Right atrium auricular region (tissue), 2 donors: ENCODE results near the gene NACA2. TPM values are rescaled to one million over a fixed set of nuclear protein-coding genes. Genes with fewer than 3 reads are reported as not detected.
"Not testable (repeated sequence)": the region's sequence is repeated elsewhere in the genome, so short reads cannot be mapped to it uniquely, and the experiment has no call there.

Experiments used
- DNase-seq: peaks from one replicate; pipeline ENCODE4 v3.0.0-alpha.2; 2019; ENCODE audit warnings: low spot score
- H3K27ac ChIP-seq, 2 donors: fragments of 200-600 bp; sonication (generic); 1 replicate in 1 of 2; 2 replicates in 1 of 2; pipeline ENCODE4 v1.5.1; 2016 to 2019
- H3K27me3 ChIP-seq, 2 donors: fragments of 200-600 bp; sonication (generic); one replicate each; pipeline versions ENCODE4 v1.5.1 to v1.6.0; 2017 to 2019
- H3K36me3 ChIP-seq: fragments of 200-600 bp; sonication (generic); one replicate; pipeline ENCODE4 v1.5.1; 2016
- H3K4me1 ChIP-seq, 2 donors: fragments of 200-600 bp; sonication (generic); one replicate each; pipeline versions ENCODE4 v1.5.1 to v1.6.0; 2017 to 2019
- H3K4me3 ChIP-seq, 2 donors: fragments of 200-600 bp; sonication (generic); 1 replicate in 1 of 2; 2 replicates in 1 of 2; pipeline ENCODE4 v1.5.1; 2017 to 2019; ENCODE audit warnings: mild to moderate bottlenecking in 1 of 2, moderate library complexity in 1 of 2
- H3K9me3 ChIP-seq, 2 donors: fragments of 200-600 bp; sonication (generic); one replicate each; pipeline ENCODE4 v1.5.1; 2019
- CTCF ChIP-seq, 2 donors: fragments of 200-600 bp; sonication (generic); IDR thresholded peaks; one replicate each; pipeline ENCODE4 v1.5.1; 2019; ENCODE audit warnings: antibody characterized with exemption in 2 of 2
- total RNA-seq, 2 donors: library from RNA; depleted of rRNA; stranded (reverse); fragments of >200 nt; gene quantifications; one replicate each; pipeline ENCODE4 v1.1.0, GENCODE V29; 2016

NACA2 gene
- total RNA-seq, 2 donors from 2014 or later: not detected

- H3K36me3 ChIP-seq: no peaks in the 10 kb centered on the region
- no peak overlapping the region for H3K4me3 ChIP-seq
- no peaks in the 10 kb centered on the region for H3K4me1 ChIP-seq
- peaks cover 0 to 16% of the 10 kb centered on the region in 2 donors for H3K9me3 ChIP-seq
- no peak for DNase-seq
- TF ChIP-seq CTCF (IDR thresholded peaks at IDR 0.05): no peak
- H3K27me3 ChIP-seq: no peaks in the 10 kb centered on the region
- no peak overlapping the region for H3K27ac ChIP-seq
Measured at GRCh38 chr17:61570118-61570517, 20.9 kb downstream of the NACA2 start.

- not testable (repeated sequence) for H3K4me3 ChIP-seq, H3K4me1 ChIP-seq, H3K27ac ChIP-seq, DNase-seq, H3K27me3 ChIP-seq, H3K36me3 ChIP-seq
- H3K9me3 ChIP-seq: peaks cover 0 to 16% of the 10 kb centered on the region in 2 donors
Measured at GRCh38 chr17:61569525-61569924, 21.5 kb downstream of the NACA2 start.

GRCh38 chr17:61568219-61569072, 22.6 kb downstream of the NACA2 start:
- Histone ChIP-seq H3K4me3 (no peak overlapping the region), H3K27me3 (no peaks in the 10 kb centered on the region), H3K27ac (no peak overlapping the region), H3K36me3 (no peaks in the 10 kb centered on the region), H3K9me3 (peaks cover 0 to 16% of the 10 kb centered on the region in 2 donors), H3K4me1 (no peaks in the 10 kb centered on the region)
- no peak for DNase-seq
- no peak for TF ChIP-seq CTCF (IDR thresholded peaks at IDR 0.05)

- H3K36me3 ChIP-seq: no peaks in the 10 kb centered on the region
- no peak overlapping the region for H3K4me3 ChIP-seq
- peaks cover 0 to 16% of the 10 kb centered on the region in 2 donors for H3K9me3 ChIP-seq
- TF ChIP-seq CTCF (IDR thresholded peaks at IDR 0.05): no peak
- H3K27me3 ChIP-seq: no peaks in the 10 kb centered on the region
- no peaks in the 10 kb centered on the region for H3K4me1 ChIP-seq
- no peak overlapping the region for H3K27ac ChIP-seq
- no peak for DNase-seq
Measured at GRCh38 chr17:61567045-61567802, 23.8 kb downstream of the NACA2 start.

GRCh38 chr17:61566448-61566847, 24.6 kb downstream of the NACA2 start:
- not testable (repeated sequence) for H3K27me3 ChIP-seq, DNase-seq, H3K4me3 ChIP-seq, H3K27ac ChIP-seq, H3K36me3 ChIP-seq, H3K4me1 ChIP-seq
- peaks cover 0 to 16% of the 10 kb centered on the region in 2 donors for H3K9me3 ChIP-seq

GRCh38 chr17:61565850-61566249, 25.2 kb downstream of the NACA2 start:
- peaks cover 0 to 11% of the 10 kb centered on the region in 2 donors for H3K9me3 ChIP-seq
- H3K27ac ChIP-seq, DNase-seq, H3K36me3 ChIP-seq, H3K4me1 ChIP-seq, H3K27me3 ChIP-seq, H3K4me3 ChIP-seq: not testable (repeated sequence)

GRCh38 chr17:61565213-61565612, 25.8 kb downstream of the NACA2 start:
- TF ChIP-seq CTCF (IDR thresholded peaks at IDR 0.05): no peak
- no peaks in the 10 kb centered on the region for H3K27me3 ChIP-seq
- H3K27ac ChIP-seq: no peak overlapping the region
- DNase-seq: no peak
- no peak overlapping the region for H3K4me3 ChIP-seq
- H3K36me3 ChIP-seq: no peaks in the 10 kb centered on the region
- H3K9me3 ChIP-seq: peaks cover 0 to 7% of the 10 kb centered on the region in 2 donors
- no peaks in the 10 kb centered on the region for H3K4me1 ChIP-seq
